Measurements from ENCODE around the gene DGCR6L. TPM values are rescaled to one million over a fixed set of nuclear protein-coding genes. Genes with fewer than 3 reads are reported as not detected.
"Not testable (repeated sequence)": the region's sequence is repeated elsewhere in the genome, so short reads cannot be mapped to it uniquely, and the experiment has no call there.

Gene DGCR6L
- total RNA-seq, result 10 to 100 TPM; 23.3 to 31.8 TPM

- H3K4me1 Mint-ChIP-seq (ENCODE audit: low read depth), result peaks cover 66% of the 10 kb centered on the region
Measured at GRCh38 chr22:20319745-20320658, at the start of gene DGCR6L. DGCR6L (minus strand) TSS chr22:20320060; CDS start chr22:20319988, 72 bp downstream.

DNA sequence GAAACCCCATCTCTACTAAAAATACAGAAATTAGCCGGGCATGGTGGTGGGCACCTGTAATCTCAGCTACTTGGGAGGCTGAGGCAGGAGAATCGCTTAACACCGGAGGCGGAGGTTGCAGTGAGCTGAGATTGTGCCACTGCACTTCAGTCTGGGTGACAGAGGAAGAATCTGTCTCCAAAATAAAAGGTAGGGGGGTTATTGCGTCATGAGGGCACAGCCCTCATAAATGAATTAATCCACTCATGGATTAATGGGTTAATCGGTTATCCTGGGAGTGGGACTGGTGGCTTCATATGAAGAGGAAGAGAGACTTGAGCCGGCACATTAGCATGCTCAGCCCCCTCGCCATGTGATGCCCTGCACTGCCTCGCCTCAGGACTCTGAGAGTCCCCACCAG, 49.0 kb upstream of the DGCR6L start:
- not testable (repeated sequence) for H3K27me3 Mint-ChIP-seq (ENCODE audit: low read depth); DNase-seq; H3K9me3 Mint-ChIP-seq; H3K4me3 Mint-ChIP-seq; ATAC-seq (replicated peaks in 1 of 2); H3K36me3 Mint-ChIP-seq (ENCODE audit: insufficient read depth in 2 of 2); H3K27ac Mint-ChIP-seq
- peaks cover 17% of the 10 kb centered on the region for H3K4me1 Mint-ChIP-seq (ENCODE audit: low read depth)

More at GRCh38 chr22:20319745-20320658, at the start of gene DGCR6L:
- H3K9me3 Mint-ChIP-seq, result no peaks in the 10 kb centered on the region
- no peaks in the 10 kb centered on the region for H3K27me3 Mint-ChIP-seq (ENCODE audit: low read depth)
- H3K4me3 Mint-ChIP-seq, result peak within 1 kb of the TSS; percentile 94 to 98
- H3K27ac Mint-ChIP-seq, result peak within 1 kb of the TSS; percentile 23
- peak; percentile 69 to 71 for ATAC-seq (replicated peaks in 1 of 2)
- H3K36me3 Mint-ChIP-seq (ENCODE audit: insufficient read depth in 2 of 2), result peaks cover 1 to 2% of the 10 kb centered on the region in 2 donors
- DNase-seq, result peak; percentile 99

DNA sequence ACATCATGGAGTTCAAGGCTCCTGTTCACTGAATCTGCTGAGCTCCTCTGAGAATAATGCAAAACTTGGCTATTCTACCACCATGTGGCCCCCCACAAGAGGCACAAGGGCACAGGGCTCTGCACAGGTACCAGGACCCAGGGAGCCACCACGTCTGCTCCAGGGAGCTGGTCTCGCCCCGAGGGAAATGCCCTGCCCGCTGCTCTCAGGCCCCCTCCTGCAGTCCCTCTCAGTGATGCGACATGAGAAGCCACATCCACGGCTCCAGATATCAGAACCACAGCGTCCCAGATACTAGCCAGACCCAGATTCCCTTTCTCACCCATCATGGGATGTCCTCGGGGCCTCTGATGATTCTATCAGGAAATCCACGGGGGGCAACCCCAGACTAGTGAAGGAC, 47.0 kb upstream of the DGCR6L start:
- DNase-seq; ATAC-seq (replicated peaks in 1 of 2); H3K4me3 Mint-ChIP-seq; H3K9me3 Mint-ChIP-seq; H3K27me3 Mint-ChIP-seq (ENCODE audit: low read depth); H3K36me3 Mint-ChIP-seq (ENCODE audit: insufficient read depth in 2 of 2); H3K27ac Mint-ChIP-seq: not testable (repeated sequence)
- peaks cover 26% of the 10 kb centered on the region for H3K4me1 Mint-ChIP-seq (ENCODE audit: low read depth)

DNA sequence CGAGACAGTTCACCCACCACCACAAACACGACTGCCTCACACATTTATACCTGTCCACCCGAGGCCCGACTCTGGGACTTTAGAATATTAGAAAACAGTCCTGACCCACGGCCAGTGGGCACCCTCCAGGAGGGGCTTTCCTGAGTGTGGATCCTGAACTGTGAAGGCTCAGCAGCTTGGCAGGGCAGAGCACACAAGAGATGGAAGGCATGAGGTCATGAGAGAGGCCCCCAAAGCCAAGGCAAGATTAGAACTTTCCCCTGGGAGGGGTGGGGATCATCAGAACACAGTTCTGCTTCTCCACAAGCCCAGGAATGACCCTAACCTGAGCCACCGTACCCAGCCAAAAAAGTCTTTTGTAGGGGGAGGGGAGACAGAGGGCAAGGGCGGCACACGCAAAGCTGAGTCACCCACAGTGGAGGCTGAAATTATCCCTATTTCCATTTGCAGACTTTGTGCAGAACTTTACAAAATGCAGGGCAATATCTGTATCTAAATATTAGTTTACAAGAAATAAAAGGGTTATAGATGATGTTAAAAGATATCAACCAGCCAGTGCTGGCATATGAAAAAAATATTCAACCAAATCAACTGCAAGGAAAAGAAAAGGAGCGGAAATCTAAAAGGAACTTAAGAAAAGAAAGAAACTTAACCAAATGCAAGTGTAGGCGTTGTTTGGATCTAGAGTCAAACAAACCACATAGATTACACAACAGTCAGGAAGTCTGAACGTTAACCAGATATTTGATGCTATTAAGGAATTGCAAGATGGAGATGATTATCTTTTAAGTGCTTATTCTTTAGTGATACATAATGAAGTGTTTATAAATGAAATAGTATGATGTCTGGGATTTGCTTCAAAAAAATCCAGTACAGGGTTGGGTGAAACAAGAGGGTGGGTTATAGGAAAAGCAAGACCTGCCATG, 44.7 kb upstream of the DGCR6L start:
- H3K27ac Mint-ChIP-seq; H3K9me3 Mint-ChIP-seq; H3K27me3 Mint-ChIP-seq (ENCODE audit: low read depth); H3K36me3 Mint-ChIP-seq (ENCODE audit: insufficient read depth in 2 of 2); DNase-seq: not testable (repeated sequence)
- ATAC-seq (replicated peaks in 1 of 2), result peak in 1 of 2 donors; percentile 46
- peaks cover 21% of the 10 kb centered on the region for H3K4me1 Mint-ChIP-seq (ENCODE audit: low read depth)
- peak overlapping the region; percentile 16 to 50 for H3K4me3 Mint-ChIP-seq

GRCh38 chr22:20362403-20362802, 42.5 kb upstream of the DGCR6L start:
- not testable (repeated sequence) for DNase-seq; H3K27me3 Mint-ChIP-seq (ENCODE audit: low read depth); H3K27ac Mint-ChIP-seq; ATAC-seq (replicated peaks in 1 of 2); H3K9me3 Mint-ChIP-seq; H3K4me3 Mint-ChIP-seq; H3K36me3 Mint-ChIP-seq (ENCODE audit: insufficient read depth in 2 of 2)
- H3K4me1 Mint-ChIP-seq (ENCODE audit: low read depth), result peaks cover 21% of the 10 kb centered on the region

DNA sequence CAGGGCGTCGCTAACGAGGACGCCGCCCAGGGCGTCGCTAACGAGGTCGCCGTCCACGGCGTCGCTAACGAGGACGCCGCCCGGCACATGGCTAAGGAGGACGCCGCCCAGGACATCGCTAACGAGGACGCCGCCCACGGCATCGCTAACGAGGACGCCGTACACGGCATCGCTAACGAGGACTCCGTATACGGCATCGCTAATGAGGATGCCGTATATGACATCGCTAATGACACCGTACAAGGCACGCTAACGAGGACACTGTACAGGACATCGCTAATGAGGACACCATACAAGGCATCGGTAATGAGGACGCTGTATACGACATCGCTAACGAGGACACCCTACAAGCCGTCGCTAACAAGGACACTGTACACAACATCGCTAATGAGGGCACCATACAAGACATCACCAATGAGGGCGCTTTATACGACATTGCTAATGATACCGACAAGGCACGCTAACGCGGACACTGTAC, 41.9 kb upstream of the DGCR6L start:
- H3K9me3 Mint-ChIP-seq; H3K27me3 Mint-ChIP-seq (ENCODE audit: low read depth); H3K27ac Mint-ChIP-seq; ATAC-seq (replicated peaks in 1 of 2); DNase-seq; H3K4me3 Mint-ChIP-seq; H3K36me3 Mint-ChIP-seq (ENCODE audit: insufficient read depth in 2 of 2): not testable (repeated sequence)
- H3K4me1 Mint-ChIP-seq (ENCODE audit: low read depth), result peaks cover 21% of the 10 kb centered on the region

GRCh38 chr22:20360866-20361751, 41.2 kb upstream of the DGCR6L start:
- ATAC-seq (replicated peaks in 1 of 2); H3K27ac Mint-ChIP-seq; H3K27me3 Mint-ChIP-seq (ENCODE audit: low read depth); H3K4me3 Mint-ChIP-seq; DNase-seq; H3K9me3 Mint-ChIP-seq; H3K36me3 Mint-ChIP-seq (ENCODE audit: insufficient read depth in 2 of 2): not testable (repeated sequence)
- H3K4me1 Mint-ChIP-seq (ENCODE audit: low read depth), result peaks cover 21% of the 10 kb centered on the region

GRCh38 chr22:20360261-20360660, 40.4 kb upstream of the DGCR6L start:
- H3K36me3 Mint-ChIP-seq (ENCODE audit: insufficient read depth in 2 of 2); H3K27me3 Mint-ChIP-seq (ENCODE audit: low read depth); H3K27ac Mint-ChIP-seq; H3K9me3 Mint-ChIP-seq; H3K4me3 Mint-ChIP-seq; DNase-seq; ATAC-seq (replicated peaks in 1 of 2): not testable (repeated sequence)
- H3K4me1 Mint-ChIP-seq (ENCODE audit: low read depth), result peaks cover 21% of the 10 kb centered on the region

DNA sequence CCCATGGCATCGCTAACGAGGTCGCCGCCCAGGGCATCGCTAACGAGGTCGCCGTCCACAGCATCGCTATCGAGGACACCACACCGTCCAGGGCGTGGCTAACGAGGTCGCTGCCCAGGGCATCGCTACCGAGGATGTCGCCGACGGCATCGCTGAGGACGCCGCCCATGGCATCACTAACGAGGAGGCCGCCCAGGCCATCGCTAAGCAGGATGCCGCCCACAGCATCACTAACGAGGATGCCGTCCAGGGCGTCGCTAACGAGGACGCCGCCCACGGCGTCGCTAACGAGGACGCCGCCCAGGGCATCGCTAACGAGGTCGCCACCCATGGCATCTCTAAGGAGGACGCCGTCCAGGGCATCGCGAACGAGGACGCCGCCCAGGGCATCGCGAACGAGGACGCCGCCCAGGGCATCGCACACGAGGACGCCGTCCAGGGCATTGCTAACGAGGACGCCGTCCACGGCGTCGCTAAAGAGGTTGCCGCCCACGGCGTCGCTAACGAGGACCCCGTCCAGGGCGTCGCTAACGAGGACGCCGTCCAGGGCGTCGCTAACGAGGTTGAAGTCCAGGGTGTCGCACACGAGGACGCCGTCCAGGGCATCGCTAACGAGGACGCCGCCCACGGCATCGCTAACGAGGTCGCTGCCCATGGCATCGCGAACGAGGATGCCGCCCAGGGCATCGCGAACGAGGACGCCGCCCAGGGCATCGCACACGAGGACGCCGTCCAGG, 38.8 kb upstream of the DGCR6L start:
- not testable (repeated sequence) for H3K9me3 Mint-ChIP-seq; DNase-seq; H3K4me3 Mint-ChIP-seq; H3K36me3 Mint-ChIP-seq (ENCODE audit: insufficient read depth in 2 of 2); H3K4me1 Mint-ChIP-seq (ENCODE audit: low read depth); H3K27ac Mint-ChIP-seq; H3K27me3 Mint-ChIP-seq (ENCODE audit: low read depth); ATAC-seq (replicated peaks in 1 of 2)

- ATAC-seq (replicated peaks in 1 of 2); H3K4me1 Mint-ChIP-seq (ENCODE audit: low read depth); DNase-seq; H3K36me3 Mint-ChIP-seq (ENCODE audit: insufficient read depth in 2 of 2); H3K27ac Mint-ChIP-seq; H3K9me3 Mint-ChIP-seq; H3K27me3 Mint-ChIP-seq (ENCODE audit: low read depth); H3K4me3 Mint-ChIP-seq: not testable (repeated sequence)
Measured at GRCh38 chr22:20357967-20358366, 38.1 kb upstream of the DGCR6L start.

- not testable (repeated sequence) for H3K27me3 Mint-ChIP-seq (ENCODE audit: low read depth); H3K36me3 Mint-ChIP-seq (ENCODE audit: insufficient read depth in 2 of 2); H3K4me3 Mint-ChIP-seq; DNase-seq; ATAC-seq (replicated peaks in 1 of 2); H3K9me3 Mint-ChIP-seq; H3K27ac Mint-ChIP-seq; H3K4me1 Mint-ChIP-seq (ENCODE audit: low read depth)
Measured at GRCh38 chr22:20356906-20357305, 37.0 kb upstream of the DGCR6L start.

Measured in activated T-cell treated with anti-CD3 and anti-CD28 coated beads, Interleukin-2, amount 50 U/mL, for 72 hours (primary cell).